SK-N-MC (cell line): ENCODE data around the gene CNOT6L.

Experiments
- DNase-seq: peaks from one replicate; pipeline ENCODE4 v3.0.0-alpha.2; 2011; ENCODE audit warnings: low read depth, low spot score
- H3K27ac ChIP-seq: fragments of 200-600 bp; sonication (generic); 2 replicates; pipeline ENCODE4 v1.5.1; 2016; ENCODE audit warnings: mixed run types
- H3K36me3 ChIP-seq: fragments of 200-600 bp; sonication (generic); 2 replicates; pipeline ENCODE4 v1.6.1; 2017; ENCODE audit warnings: antibody characterized with exemption, low read length, mixed read lengths; ENCODE audit not compliant: insufficient read depth
- H3K4me3 ChIP-seq: fragments of 200-600 bp; sonication (generic); 2 replicates; pipeline ENCODE4 v1.5.1; 2016
- H3K9ac ChIP-seq: fragments of 200-600 bp; sonication (generic); 2 replicates; pipeline ENCODE4 v1.8.0; 2017; ENCODE audit warnings: mixed run types, mixed read lengths; ENCODE audit not compliant: insufficient read length
- H3K9me3 ChIP-seq: fragments of 200-600 bp; sonication (generic); 2 replicates; pipeline ENCODE4 v1.6.1; 2017; ENCODE audit warnings: low read depth, mild to moderate bottlenecking, antibody characterized with exemption, low read length, moderate library complexity, mixed read lengths
- EZH2 ChIP-seq: fragments of 200-600 bp; sonication (generic); IDR thresholded peaks from one replicate; pipeline ENCODE4 v1.6.1; 2017; ENCODE audit warnings: antibody characterized with exemption
- FOXP2 ChIP-seq: optimal IDR thresholded peaks from 2 replicates; pipeline ENCODE3; 2011; ENCODE audit warnings: mild to moderate bottlenecking, moderate library complexity; ENCODE audit not compliant: insufficient read depth; ENCODE audit errors: extremely low read length, control extremely low read depth
- POLR2AphosphoS5 ChIP-seq: IDR thresholded peaks from 2 replicates; pipeline ENCODE4 v1.6.1; 2012; ENCODE audit warnings: mild to moderate bottlenecking, low read depth, low read length, borderline replicate concordance

The CNOT6L gene

DNA sequence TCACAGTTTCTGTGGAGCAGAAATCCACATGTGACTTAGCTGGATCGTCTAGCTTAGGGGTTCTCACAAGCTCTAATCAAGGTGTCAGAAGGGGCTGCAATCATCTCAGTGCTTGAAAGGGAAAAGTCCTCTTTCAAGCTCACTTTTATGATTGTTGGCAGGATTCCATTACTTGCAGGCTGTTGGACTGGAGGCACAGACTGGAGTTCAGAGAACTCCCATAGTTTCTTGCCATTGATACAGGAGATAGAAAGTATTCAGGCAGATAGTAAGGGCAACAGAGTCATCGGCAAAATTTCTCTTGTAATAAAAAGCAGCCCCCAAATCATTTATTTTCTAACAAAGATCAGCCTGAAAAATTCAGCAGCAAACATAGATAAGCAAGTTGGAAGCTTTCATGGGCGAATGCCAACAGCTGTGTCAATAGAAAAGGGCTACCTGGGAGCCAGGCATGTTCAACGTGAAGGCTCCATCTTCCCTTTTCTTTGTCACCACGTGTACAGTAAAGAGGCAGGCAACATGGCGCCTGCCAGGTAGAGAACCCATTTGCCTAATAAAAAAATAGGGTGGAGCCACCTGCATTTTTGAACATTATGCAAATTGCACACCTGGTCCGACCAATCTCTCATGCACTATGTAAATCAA lies 149.1 kb downstream of the CNOT6L start:
- no peak for DNase-seq
- H3K4me3 ChIP-seq = no peak overlapping the region
- no peak overlapping the region for H3K27ac ChIP-seq

DNA sequence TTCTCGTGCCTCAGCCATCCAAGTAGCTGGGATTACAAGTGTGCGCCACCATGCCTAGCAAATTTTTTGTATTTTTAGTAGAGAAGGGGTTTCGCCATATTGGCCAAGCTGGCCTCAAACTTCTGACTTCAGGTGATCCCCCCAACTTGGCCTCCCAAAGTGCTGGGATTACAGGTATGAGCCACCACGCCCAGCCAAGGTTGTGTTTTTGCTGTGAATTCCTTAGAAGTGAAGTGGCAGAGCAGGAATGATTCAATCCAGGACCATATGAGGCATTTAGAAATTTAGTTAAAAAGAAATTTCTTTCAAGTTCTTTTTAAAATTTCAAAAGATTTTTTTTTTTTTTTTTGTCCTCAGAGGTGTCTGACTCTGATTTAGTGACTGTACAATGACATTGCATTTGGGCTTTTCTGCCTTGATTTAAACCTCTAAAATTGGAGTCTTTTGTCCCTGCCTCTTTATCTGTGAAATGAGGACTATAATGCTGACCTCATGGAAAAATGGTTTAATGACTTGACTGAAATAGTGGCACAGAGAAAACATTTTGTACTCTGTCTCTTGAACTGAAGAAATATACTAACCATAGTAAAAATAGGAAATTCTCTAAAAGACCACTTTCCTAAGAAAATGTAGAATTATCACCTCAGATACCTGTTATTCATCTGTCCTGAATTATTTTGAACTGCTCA lies 153.6 kb downstream of the CNOT6L start:
- no peaks in the 10 kb centered on the region for H3K36me3 ChIP-seq
- no peak overlapping the region for H3K9ac ChIP-seq
- TF ChIP-seq EZH2 = no peak
- TF ChIP-seq FOXP2 = no peak
- TF ChIP-seq POLR2AphosphoS5 = no peak
- no peak for DNase-seq
- H3K9me3 ChIP-seq = no peaks in the 10 kb centered on the region
- no peak overlapping the region for H3K4me3 ChIP-seq
- H3K27ac ChIP-seq = no peak overlapping the region

More for the DNA sequence above, 149.1 kb downstream of the CNOT6L start:
- H3K9ac ChIP-seq = no peak overlapping the region
- TF ChIP-seq POLR2AphosphoS5 (no peak), FOXP2 (no peak), EZH2 (no peak)
- no peaks in the 10 kb centered on the region for H3K36me3 ChIP-seq
- H3K9me3 ChIP-seq = no peaks in the 10 kb centered on the region
